Activated CD8-positive, alpha-beta T cell treated with anti-CD3 and anti-CD28 coated beads for 36 hours (primary cell): Measurements from ENCODE around the gene CEACAM21. TPM values are rescaled to one million over a fixed set of nuclear protein-coding genes. Genes with fewer than 3 reads are reported as not detected.
"Not testable (repeated sequence)": the region's sequence is repeated elsewhere in the genome, so short reads cannot be mapped to it uniquely, and the experiment has no call there.

Experiments
- ATAC-seq: fragments of 200-7000 bp; cut with Tn5 transposase; one replicate; pipeline ENCODE4 v1.10.0; 2021; ENCODE audit warnings: mild to moderate bottlenecking, moderate library complexity
- CTCF ChIA-PET: fragments of 350-600 bp; sonication (Branson Sonifier 250); formaldehyde crosslinking; loops from one replicate; lab custom pipeline; 2021; ENCODE audit warnings: antibody characterized with exemption; lab: Charles Lee
- POLR2A ChIA-PET: fragments of 350-600 bp; sonication (Branson Sonifier 250); formaldehyde crosslinking; loops from one replicate; lab custom pipeline; 2021; ENCODE audit warnings: antibody characterized with exemption; lab: Charles Lee
- DNase-seq: peaks from one replicate; pipeline ENCODE4 v3.0.0-alpha.2; 2020
- H3K27ac Mint-ChIP-seq: one replicate; pipeline ENCODE4 v1.8.0; 2021; ENCODE audit warnings: mild to moderate bottlenecking, mixed read lengths
- H3K27me3 Mint-ChIP-seq: one replicate; pipeline ENCODE4 v1.8.0; 2021; ENCODE audit warnings: mixed read lengths
- H3K36me3 Mint-ChIP-seq: one replicate; pipeline ENCODE4 v1.8.0; 2021; ENCODE audit warnings: low read depth, mixed read lengths
- H3K4me1 Mint-ChIP-seq: one replicate; pipeline ENCODE4 v1.8.0; 2021; ENCODE audit warnings: low read depth, mixed read lengths
- H3K4me3 Mint-ChIP-seq: one replicate; pipeline ENCODE4 v1.8.0; 2021; ENCODE audit warnings: mild to moderate bottlenecking, moderate library complexity, mixed read lengths
- H3K9me3 Mint-ChIP-seq: one replicate; pipeline ENCODE4 v1.8.0; 2021; ENCODE audit warnings: mixed read lengths
- CTCF ChIP-seq: fragments of 200-600 bp; IDR thresholded peaks from one replicate; pipeline ENCODE4 v1.8.0; 2022; ENCODE audit warnings: antibody characterized with exemption, mild to moderate bottlenecking
- intact Hi-C: fragments of 100-400 bp; cut with micrococcal nuclease; formaldehyde crosslinking; loops from one replicate; pipeline ENCODE4 v1.10.0; 2022
- total RNA-seq, 2 experiments: library from RNA; stranded (reverse); gene quantifications; one replicate each; pipeline ENCODE4 v1.2.3, GENCODE V29; 2021

Gene CEACAM21
- total RNA-seq, 2 experiments from 2014 or later = 17.7 to 19.8 TPM

- no peak for DNase-seq
- Mint-ChIP-seq H3K9me3 (peaks cover 13% of the 10 kb centered on the region), H3K36me3 (peaks cover 24% of the 10 kb centered on the region), H3K27ac (no peak overlapping the region), H3K4me1 (peaks cover 18% of the 10 kb centered on the region), H3K4me3 (no peak overlapping the region), H3K27me3 (no peaks in the 10 kb centered on the region)
- no peak for ATAC-seq
- intact Hi-C loops = no loop called here
- TF ChIP-seq CTCF = no peak
- ChIA-PET CTCF (interaction anchor here (3.3 kb wide), 1 partner anchor 128 kb away, joined by 11 read pairs; no protein-coding TSS in a partner anchor), POLR2A (no interaction called here)
These were observed 1.3 kb downstream of the CEACAM21 start for GRCh38 chr19:41577144-41577830.

- POLR2A ChIA-PET = no interaction called here
- CTCF ChIA-PET = interaction anchor here (1.2 to 3.3 kb wide), 2 partner anchors 121 to 128 kb away, joined by 4 to 11 read pairs; no protein-coding TSS in a partner anchor
- peaks cover 18% of the 10 kb centered on the region for H3K4me1 Mint-ChIP-seq
- H3K27me3 Mint-ChIP-seq = no peaks in the 10 kb centered on the region
- H3K36me3 Mint-ChIP-seq = peaks cover 28% of the 10 kb centered on the region
- intact Hi-C loops = no loop called here
- no peak overlapping the region for H3K4me3 Mint-ChIP-seq
- H3K9me3 Mint-ChIP-seq = peaks cover 16% of the 10 kb centered on the region
- DNase-seq (no peak), ATAC-seq (no peak)
- TF ChIP-seq CTCF = no peak
- no peak overlapping the region for H3K27ac Mint-ChIP-seq
These were observed 1.9 kb downstream of the CEACAM21 start for GRCh38 chr19:41577833-41578232.

GRCh38 chr19:41578886-41579285, 2.9 kb downstream of the CEACAM21 start:
- DNase-seq (no peak), ATAC-seq (no peak)
- no peak overlapping the region for H3K27ac Mint-ChIP-seq
- POLR2A ChIA-PET = no interaction called here
- TF ChIP-seq CTCF = no peak
- H3K4me3 Mint-ChIP-seq = no peak overlapping the region
- intact Hi-C loops = no loop called here
- peaks cover 36% of the 10 kb centered on the region for H3K36me3 Mint-ChIP-seq
- no peaks in the 10 kb centered on the region for H3K27me3 Mint-ChIP-seq
- H3K4me1 Mint-ChIP-seq = peaks cover 18% of the 10 kb centered on the region
- H3K9me3 Mint-ChIP-seq = peaks cover 22% of the 10 kb centered on the region
- CTCF ChIA-PET = interaction anchor here (1.2 to 3.3 kb wide), 4 partner anchors 14 to 129 kb away, joined by 3 to 11 read pairs (median 4); no protein-coding TSS in a partner anchor

GRCh38 chr19:41581068-41581467, 5.1 kb downstream of the CEACAM21 start:
- H3K4me3 Mint-ChIP-seq, intact Hi-C loops, POLR2A ChIA-PET, ATAC-seq, DNase-seq, H3K27ac Mint-ChIP-seq, H3K27me3 Mint-ChIP-seq: not testable (repeated sequence)
- Mint-ChIP-seq H3K36me3 (peaks cover 38% of the 10 kb centered on the region), H3K4me1 (peaks cover 12% of the 10 kb centered on the region), H3K9me3 (peaks cover 22% of the 10 kb centered on the region)
- CTCF ChIA-PET = interaction anchor here (1.2 to 5.4 kb wide), 5 partner anchors 9 to 132 kb away, joined by 3 to 26 read pairs (median 5); no protein-coding TSS in a partner anchor

GRCh38 chr19:41582577-41583182, 6.7 kb downstream of the CEACAM21 start:
- intact Hi-C loops, H3K27me3 Mint-ChIP-seq, H3K27ac Mint-ChIP-seq, DNase-seq, H3K4me1 Mint-ChIP-seq, ATAC-seq, H3K4me3 Mint-ChIP-seq: not testable (repeated sequence)
- peaks cover 22% of the 10 kb centered on the region for H3K9me3 Mint-ChIP-seq
- ChIA-PET POLR2A (interaction anchor here (1.0 kb wide), 1 partner anchor 9 kb away, joined by 3 read pairs; no protein-coding TSS in a partner anchor), CTCF (interaction anchor here (2.5 to 5.4 kb wide), 3 partner anchors 13 to 133 kb away, joined by 5 to 26 read pairs (median 13); no protein-coding TSS in a partner anchor)
- H3K36me3 Mint-ChIP-seq = peaks cover 38% of the 10 kb centered on the region
